Activated CD8-positive, alpha-beta T cell treated with anti-CD3 and anti-CD28 coated beads for 36 hours (primary cell): ENCODE results near the gene WNT10A. TPM values are rescaled to one million over a fixed set of nuclear protein-coding genes. Genes with fewer than 3 reads are reported as not detected.

Source experiments
- ATAC-seq: fragments of 200-7000 bp; cut with Tn5 transposase; one replicate; pipeline ENCODE4 v1.10.0; 2021; ENCODE audit warnings: mild to moderate bottlenecking, moderate library complexity
- CTCF ChIA-PET: fragments of 350-600 bp; sonication (Branson Sonifier 250); formaldehyde crosslinking; loops from one replicate; lab custom pipeline; 2021; ENCODE audit warnings: antibody characterized with exemption; lab: Charles Lee
- POLR2A ChIA-PET: fragments of 350-600 bp; sonication (Branson Sonifier 250); formaldehyde crosslinking; loops from one replicate; lab custom pipeline; 2021; ENCODE audit warnings: antibody characterized with exemption; lab: Charles Lee
- DNase-seq: peaks from one replicate; pipeline ENCODE4 v3.0.0-alpha.2; 2020
- H3K27ac Mint-ChIP-seq: one replicate; pipeline ENCODE4 v1.8.0; 2021; ENCODE audit warnings: mild to moderate bottlenecking, mixed read lengths
- H3K27me3 Mint-ChIP-seq: one replicate; pipeline ENCODE4 v1.8.0; 2021; ENCODE audit warnings: mixed read lengths
- H3K36me3 Mint-ChIP-seq: one replicate; pipeline ENCODE4 v1.8.0; 2021; ENCODE audit warnings: low read depth, mixed read lengths
- H3K4me1 Mint-ChIP-seq: one replicate; pipeline ENCODE4 v1.8.0; 2021; ENCODE audit warnings: low read depth, mixed read lengths
- H3K4me3 Mint-ChIP-seq: one replicate; pipeline ENCODE4 v1.8.0; 2021; ENCODE audit warnings: mild to moderate bottlenecking, moderate library complexity, mixed read lengths
- H3K9me3 Mint-ChIP-seq: one replicate; pipeline ENCODE4 v1.8.0; 2021; ENCODE audit warnings: mixed read lengths
- intact Hi-C: fragments of 100-400 bp; cut with micrococcal nuclease; formaldehyde crosslinking; loops from one replicate; pipeline ENCODE4 v1.10.0; 2022
- total RNA-seq, 2 experiments: library from RNA; stranded (reverse); gene quantifications; one replicate each; pipeline ENCODE4 v1.2.3, GENCODE V29; 2021
- TF ChIP-seq, protein P1 (sequence below): fragments of 200-600 bp; IDR thresholded peaks from one replicate; pipeline ENCODE4 v1.8.0; 2022; ENCODE audit warnings: antibody characterized with exemption, mild to moderate bottlenecking

Gene WNT10A
- total RNA-seq, 2 experiments from 2014 or later: 27.9 to 29.2 TPM

GRCh38 chr2:218849721-218850120 lies 30.9 kb upstream of the WNT10A start:
- H3K36me3 Mint-ChIP-seq: no peaks in the 10 kb centered on the region
- ChIA-PET POLR2A (no interaction called here), CTCF (interaction anchor here (0.7 to 5.6 kb wide), 10 partner anchors 9 to 210 kb away, joined by 3 to 89 read pairs (median 3); partner anchors contain the start of gene WNT6)
- H3K27me3 Mint-ChIP-seq: peaks cover 31% of the 10 kb centered on the region
- H3K4me3 Mint-ChIP-seq: no peak overlapping the region
- ATAC-seq (no peak), DNase-seq (no peak)
- intact Hi-C loops: loop anchor here (5.0 kb wide), 1 partner anchor 117 kb away; no protein-coding TSS in a partner anchor
- no peak overlapping the region for H3K27ac Mint-ChIP-seq
- H3K9me3 Mint-ChIP-seq: no peaks in the 10 kb centered on the region
- TF ChIP-seq, protein P1, sequence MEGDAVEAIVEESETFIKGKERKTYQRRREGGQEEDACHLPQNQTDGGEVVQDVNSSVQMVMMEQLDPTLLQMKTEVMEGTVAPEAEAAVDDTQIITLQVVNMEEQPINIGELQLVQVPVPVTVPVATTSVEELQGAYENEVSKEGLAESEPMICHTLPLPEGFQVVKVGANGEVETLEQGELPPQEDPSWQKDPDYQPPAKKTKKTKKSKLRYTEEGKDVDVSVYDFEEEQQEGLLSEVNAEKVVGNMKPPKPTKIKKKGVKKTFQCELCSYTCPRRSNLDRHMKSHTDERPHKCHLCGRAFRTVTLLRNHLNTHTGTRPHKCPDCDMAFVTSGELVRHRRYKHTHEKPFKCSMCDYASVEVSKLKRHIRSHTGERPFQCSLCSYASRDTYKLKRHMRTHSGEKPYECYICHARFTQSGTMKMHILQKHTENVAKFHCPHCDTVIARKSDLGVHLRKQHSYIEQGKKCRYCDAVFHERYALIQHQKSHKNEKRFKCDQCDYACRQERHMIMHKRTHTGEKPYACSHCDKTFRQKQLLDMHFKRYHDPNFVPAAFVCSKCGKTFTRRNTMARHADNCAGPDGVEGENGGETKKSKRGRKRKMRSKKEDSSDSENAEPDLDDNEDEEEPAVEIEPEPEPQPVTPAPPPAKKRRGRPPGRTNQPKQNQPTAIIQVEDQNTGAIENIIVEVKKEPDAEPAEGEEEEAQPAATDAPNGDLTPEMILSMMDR: no peak
- no peaks in the 10 kb centered on the region for H3K4me1 Mint-ChIP-seq

- no peak for ATAC-seq
- intact Hi-C loops: no loop called here
- H3K4me3 Mint-ChIP-seq: no peak overlapping the region
- POLR2A ChIA-PET: interaction anchor here (0.7 kb wide), 1 partner anchor 17 kb away, joined by 3 read pairs; no protein-coding TSS in a partner anchor
- no peaks in the 10 kb centered on the region for H3K9me3 Mint-ChIP-seq
- peaks cover 40% of the 10 kb centered on the region for H3K27me3 Mint-ChIP-seq
- TF ChIP-seq, protein P1: no peak
- no peaks in the 10 kb centered on the region for H3K36me3 Mint-ChIP-seq
- no peaks in the 10 kb centered on the region for H3K4me1 Mint-ChIP-seq
- CTCF ChIA-PET: interaction anchor here (0.9 to 5.6 kb wide), 8 partner anchors 11 to 192 kb away, joined by 3 to 89 read pairs (median 4); no protein-coding TSS in a partner anchor
- H3K27ac Mint-ChIP-seq: no peak overlapping the region
- DNase-seq: no peak
These were observed 29.9 kb upstream of the WNT10A start for GRCh38 chr2:218850796-218851195.

DNA sequence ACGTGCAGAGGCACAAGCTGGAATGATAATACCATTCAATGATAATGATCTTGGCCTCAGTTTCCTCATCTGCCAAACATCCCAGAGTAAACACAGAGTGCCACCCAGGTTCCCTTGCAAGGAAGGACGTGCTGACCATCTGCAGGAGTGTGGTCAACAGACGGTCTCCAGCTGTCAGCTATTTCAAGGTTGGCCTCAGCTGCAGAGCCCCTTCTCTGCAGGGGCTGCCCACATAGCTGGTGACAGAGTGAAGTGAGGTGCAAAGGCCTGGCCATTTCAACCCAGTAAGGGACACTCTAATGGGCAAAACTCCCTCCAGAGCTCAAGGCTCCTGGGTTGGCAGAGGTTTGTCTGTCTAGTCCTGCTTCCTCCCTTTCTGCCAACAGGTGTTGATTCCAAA lies 29.4 kb upstream of the WNT10A start:
- POLR2A ChIA-PET: interaction anchor here (0.7 kb wide), 1 partner anchor 16 kb away, joined by 3 read pairs; no protein-coding TSS in a partner anchor
- no peak for DNase-seq
- no peak for ATAC-seq
- Mint-ChIP-seq H3K9me3 (no peaks in the 10 kb centered on the region), H3K4me3 (no peak overlapping the region), H3K27me3 (peaks cover 45% of the 10 kb centered on the region), H3K36me3 (no peaks in the 10 kb centered on the region), H3K4me1 (no peaks in the 10 kb centered on the region), H3K27ac (no peak overlapping the region)
- CTCF ChIA-PET: interaction anchor here (0.9 to 5.6 kb wide), 11 partner anchors 10 to 268 kb away, joined by 3 to 89 read pairs (median 4); partner anchors contain the start of genes BCS1L and ZNF142
- TF ChIP-seq, protein P1: no peak
- intact Hi-C loops: no loop called here

DNA sequence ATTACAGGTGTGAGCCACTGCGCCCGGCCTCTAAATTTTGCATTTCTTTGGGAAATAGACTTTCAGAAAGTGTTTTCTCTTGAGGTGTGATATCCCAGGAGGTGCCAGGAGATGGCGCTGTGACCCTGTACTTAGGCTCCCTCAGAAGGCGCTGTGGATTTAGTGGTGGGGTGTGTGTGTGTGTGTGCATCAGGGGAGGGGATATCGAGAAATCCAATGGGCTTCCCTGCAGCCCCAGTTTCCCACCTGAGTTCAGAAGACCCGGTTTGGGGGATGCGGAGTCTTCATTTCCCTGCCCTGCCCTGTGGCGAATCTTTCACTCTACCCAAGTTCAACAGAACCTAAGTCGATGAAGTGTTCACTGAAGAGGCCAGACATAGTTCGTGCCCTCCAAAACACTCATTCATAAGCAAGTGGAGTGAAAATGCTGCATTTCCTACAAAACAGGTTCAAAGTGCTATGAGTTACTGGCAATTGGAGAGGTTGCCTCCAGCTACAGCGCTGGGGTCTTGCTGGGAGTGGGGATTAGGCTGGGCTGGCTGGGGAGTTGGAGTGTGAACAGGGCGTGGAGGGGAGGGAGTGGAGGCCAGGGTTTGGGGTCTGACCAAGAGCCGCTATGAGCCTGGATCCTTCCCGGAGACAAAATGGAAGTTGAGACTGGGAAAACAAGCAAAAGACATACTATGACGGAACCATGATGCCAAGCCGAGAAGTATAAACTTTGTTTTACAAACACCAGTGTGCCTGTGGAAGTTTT lies 27.6 kb upstream of the WNT10A start:
- ChIA-PET CTCF (interaction anchor here (0.6 to 5.6 kb wide), 31 partner anchors 10 to 299 kb away, joined by 3 to 89 read pairs (median 3); partner anchors contain the start of genes BCS1L and ZNF142), POLR2A (no interaction called here)
- no peak overlapping the region for H3K27ac Mint-ChIP-seq
- no peaks in the 10 kb centered on the region for H3K4me1 Mint-ChIP-seq
- no peaks in the 10 kb centered on the region for H3K36me3 Mint-ChIP-seq
- intact Hi-C loops: loop anchor here (2.0 kb wide), 1 partner anchor 44 kb away; no protein-coding TSS in a partner anchor
- peaks cover 61% of the 10 kb centered on the region for H3K27me3 Mint-ChIP-seq
- no peaks in the 10 kb centered on the region for H3K9me3 Mint-ChIP-seq
- peak; percentile 85 for ATAC-seq
- peak; percentile 85 for DNase-seq
- TF ChIP-seq, protein P1: peak; percentile 89
- no peak overlapping the region for H3K4me3 Mint-ChIP-seq
